ENCODE measurements around the gene SLC4A4. TPM values are rescaled to one million over a fixed set of nuclear protein-coding genes. Genes with fewer than 3 reads are reported as not detected.

Gene SLC4A4
- polyA plus RNA-seq, 1 donor (not counting 4 experiments of a cell fraction or from before 2014, with no cell fraction given), result 0.29 TPM

- FAIRE-seq (no peak), DNase-seq (ENCODE audit: low read depth, low spot score) (no peak)
- no peak overlapping the region for H3K9ac ChIP-seq (ENCODE audit: control insufficient read depth, extremely low read depth, insufficient read depth, low read length)
- TF ChIP-seq EZH2 (IDR thresholded peaks at IDR 0.05; ENCODE audit: low read length) (no peak), CTCF (optimal IDR thresholded peaks at IDR 0.05 in 1 of 3, IDR thresholded peaks at IDR 0.05 in 1 of 3, conservative IDR thresholded peaks at IDR 0.05 in 1 of 3; ENCODE audit: extremely low read depth in 1 of 3, insufficient read depth in 2 of 3, low read length in 3 of 3) (no peak)
- H3K27ac ChIP-seq (ENCODE audit: control insufficient read depth, insufficient read depth, low read length), result no peak overlapping the region
- no peak overlapping the region for H3K4me2 ChIP-seq (ENCODE audit: control insufficient read depth, extremely low read depth, insufficient read depth, low read depth, low read length)
- no peak overlapping the region for H2AFZ ChIP-seq (ENCODE audit: control insufficient read depth, low read length)
- no peaks in the 10 kb centered on the region for H3K9me3 ChIP-seq (ENCODE audit: control insufficient read depth, low read depth, low read length)
- dilution Hi-C loops (cut with MboI; ENCODE audit: extremely low pct_ligation_motif_present, low sequenced_read_pairs), result no loop called here
- no peaks in the 10 kb centered on the region for H4K20me1 ChIP-seq (ENCODE audit: control insufficient read depth, extremely low read depth, insufficient read depth, low read length)
- no peaks in the 10 kb centered on the region for H3K79me2 ChIP-seq (ENCODE audit: control insufficient read depth, insufficient read depth, low read length)
- no peaks in the 10 kb centered on the region for H3K9me1 ChIP-seq (ENCODE audit: control insufficient read depth, extremely low read depth, insufficient read depth, low read length)
- H3K36me3 ChIP-seq (ENCODE audit: control insufficient read depth in 2 of 2, extremely low read depth in 1 of 2, insufficient read depth in 2 of 2, low read length in 2 of 2), result no peaks in the 10 kb centered on the region
- H3K4me1 ChIP-seq (ENCODE audit: control insufficient read depth, extremely low read depth, insufficient read depth, low read length), result no peaks in the 10 kb centered on the region
- H3K4me3 ChIP-seq (ENCODE audit: control insufficient read depth in 2 of 3, extremely low read depth in 1 of 3, insufficient read depth in 2 of 3, low read depth in 1 of 3, low read length in 3 of 3), result no peak overlapping the region
- no peaks in the 10 kb centered on the region for H3K27me3 ChIP-seq (ENCODE audit: control insufficient read depth, extremely low read depth, insufficient read depth, low read length)
Measured at GRCh38 chr4:71518283-71518989, 179.6 kb downstream of the SLC4A4 start.

GRCh38 chr4:71520308-71520707 is 181.5 kb downstream of the SLC4A4 start:
- H2AFZ ChIP-seq (ENCODE audit: control insufficient read depth, low read length), result no peak overlapping the region
- no peaks in the 10 kb centered on the region for H4K20me1 ChIP-seq (ENCODE audit: control insufficient read depth, extremely low read depth, insufficient read depth, low read length)
- dilution Hi-C loops (cut with MboI; ENCODE audit: extremely low pct_ligation_motif_present, low sequenced_read_pairs), result no loop called here
- no peaks in the 10 kb centered on the region for H3K36me3 ChIP-seq (ENCODE audit: control insufficient read depth in 2 of 2, extremely low read depth in 1 of 2, insufficient read depth in 2 of 2, low read length in 2 of 2)
- no peaks in the 10 kb centered on the region for H3K9me3 ChIP-seq (ENCODE audit: control insufficient read depth, low read depth, low read length)
- H3K4me1 ChIP-seq (ENCODE audit: control insufficient read depth, extremely low read depth, insufficient read depth, low read length), result no peaks in the 10 kb centered on the region
- H3K9me1 ChIP-seq (ENCODE audit: control insufficient read depth, extremely low read depth, insufficient read depth, low read length), result no peaks in the 10 kb centered on the region
- H3K4me3 ChIP-seq (ENCODE audit: control insufficient read depth in 2 of 3, extremely low read depth in 1 of 3, insufficient read depth in 2 of 3, low read depth in 1 of 3, low read length in 3 of 3), result no peak overlapping the region
- no peak overlapping the region for H3K4me2 ChIP-seq (ENCODE audit: control insufficient read depth, extremely low read depth, insufficient read depth, low read depth, low read length)
- no peaks in the 10 kb centered on the region for H3K79me2 ChIP-seq (ENCODE audit: control insufficient read depth, insufficient read depth, low read length)
- TF ChIP-seq EZH2 (IDR thresholded peaks at IDR 0.05; ENCODE audit: low read length) (no peak), CTCF (optimal IDR thresholded peaks at IDR 0.05 in 1 of 3, IDR thresholded peaks at IDR 0.05 in 1 of 3, conservative IDR thresholded peaks at IDR 0.05 in 1 of 3; ENCODE audit: extremely low read depth in 1 of 3, insufficient read depth in 2 of 3, low read length in 3 of 3) (no peak)
- no peak overlapping the region for H3K27ac ChIP-seq (ENCODE audit: control insufficient read depth, insufficient read depth, low read length)
- no peak overlapping the region for H3K9ac ChIP-seq (ENCODE audit: control insufficient read depth, extremely low read depth, insufficient read depth, low read length)
- FAIRE-seq (no peak), DNase-seq (ENCODE audit: low read depth, low spot score) (no peak)
- H3K27me3 ChIP-seq (ENCODE audit: control insufficient read depth, extremely low read depth, insufficient read depth, low read length), result no peaks in the 10 kb centered on the region
